Transverse colon (tissue), 4 donors: ENCODE measurements around the gene LARP4B.

Experiments used
- CTCF ChIP-seq, 5 experiments: fragments of 200-600 bp in 3 of 5; fragments of 450-650 bp in 2 of 5; sonication (generic) in 3 of 5; IDR thresholded peaks; 1 replicate in 2 of 5; 2 replicates in 3 of 5; pipeline ENCODE4 v1.5.1; 2016 to 2017; ENCODE audit warnings: antibody characterized with exemption in 5 of 5, inconsistent platforms in 3 of 5, mild to moderate bottlenecking in 2 of 5, moderate library complexity in 1 of 5
- EP300 ChIP-seq: sonication (generic); formaldehyde crosslinking; IDR thresholded peaks from one replicate; pipeline ENCODE4 v1.6.1; 2017; ENCODE audit warnings: antibody characterized with exemption, low read depth
- POLR2AphosphoS5 ChIP-seq, 3 donors: sonication (generic); formaldehyde crosslinking; IDR thresholded peaks; one replicate each; pipeline ENCODE4 v1.6.1; 2016; ENCODE audit warnings: antibody characterized with exemption in 3 of 3

DNA sequence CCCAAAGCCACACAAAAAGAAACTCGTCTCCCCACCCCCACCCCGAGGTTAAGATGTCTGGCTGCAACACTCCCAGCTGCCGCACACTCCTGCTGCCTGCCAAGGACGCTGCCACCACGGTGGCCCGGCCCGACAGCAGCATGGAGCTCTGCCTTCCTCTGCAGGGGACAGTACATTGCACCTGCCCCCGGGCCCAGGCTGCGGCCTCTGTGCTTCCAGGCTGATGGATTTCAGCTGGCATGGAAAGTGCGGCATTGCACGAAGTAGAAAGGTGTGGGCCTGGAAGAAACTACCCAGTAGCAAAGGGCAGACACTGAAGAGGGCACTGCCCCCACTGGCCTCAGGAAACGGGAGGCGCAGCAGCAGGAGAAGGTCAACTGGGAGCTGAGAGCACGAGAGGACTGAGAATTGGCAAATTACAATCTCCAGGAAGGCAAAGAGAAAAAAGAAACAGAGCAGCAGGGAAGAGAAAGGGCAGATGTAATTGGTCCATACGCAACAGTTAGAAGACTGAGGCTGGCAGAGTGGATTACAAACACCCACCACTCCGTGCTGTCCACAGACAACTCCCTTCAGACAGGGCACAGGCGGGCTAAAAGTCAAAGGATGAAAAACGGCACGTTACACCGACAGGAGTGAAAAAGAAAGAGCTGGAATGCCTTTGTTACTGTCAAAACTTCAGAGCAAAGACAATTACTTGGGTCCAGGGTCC is 124.9 kb downstream of the LARP4B start:
- TF ChIP-seq CTCF (IDR thresholded peaks at IDR 0.05) (no peak), EP300 (no peak), POLR2AphosphoS5 (IDR thresholded peaks at IDR 0.05) (no peak)
